Measurements from ENCODE around the gene MBP.

Gene MBP

DNA sequence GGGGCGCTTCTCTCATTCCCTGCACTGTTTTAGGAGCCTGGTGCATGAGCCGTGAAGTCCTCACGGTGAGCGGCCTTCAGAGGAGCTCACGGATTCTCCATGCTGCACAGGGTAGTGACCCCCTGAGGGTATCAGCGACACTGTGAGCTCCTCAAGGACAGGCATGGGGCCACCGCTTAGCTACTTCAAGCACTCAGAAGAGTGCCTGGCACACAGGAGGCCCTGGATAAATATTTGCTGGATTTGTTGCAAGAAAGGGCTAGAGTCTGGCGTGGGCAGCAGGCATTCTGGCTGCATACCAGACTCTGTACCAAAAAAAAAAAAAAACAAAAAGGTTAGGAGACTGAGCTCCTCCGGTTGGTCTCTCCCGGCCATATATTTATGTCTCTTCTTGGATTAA, 5.7 kb upstream of the MBP start:
- Histone ChIP-seq H3K9me2 (ENCODE audit: low read depth, low read length) (no peaks in the 10 kb centered on the region), H3K9me3 (ENCODE audit: low read length) (no peaks in the 10 kb centered on the region; the same call in 1 of the 2 replicates), H3K4me2 (ENCODE audit: low read length) (no peak overlapping the region), H3K4me1 (ENCODE audit: insufficient read depth, low read length, severe bottlenecking) (peaks cover 25% of the 10 kb centered on the region), H3K4me3 (ENCODE audit: low read depth, low read length, poor library complexity, severe bottlenecking) (no peak overlapping the region), H3K27ac (ENCODE audit: low read depth, low read length, poor library complexity, severe bottlenecking) (no peak overlapping the region), H3F3A (ENCODE audit: insufficient read depth, low read length) (no peaks in the 10 kb centered on the region), H4K20me1 (ENCODE audit: insufficient read depth, low read length) (no peaks in the 10 kb centered on the region), H3K27me3 (ENCODE audit: insufficient read depth, low read length) (no peaks in the 10 kb centered on the region), H3K36me3 (ENCODE audit: insufficient read depth, low read length) (no peaks in the 10 kb centered on the region; the same call in 1 of the 2 replicates), H2AFZ (ENCODE audit: low read length) (no peak overlapping the region), H3K79me2 (ENCODE audit: insufficient read depth, low read length) (no peaks in the 10 kb centered on the region), H3K9ac (ENCODE audit: low read length) (no peak overlapping the region)
- TF ChIP-seq, protein P1, sequence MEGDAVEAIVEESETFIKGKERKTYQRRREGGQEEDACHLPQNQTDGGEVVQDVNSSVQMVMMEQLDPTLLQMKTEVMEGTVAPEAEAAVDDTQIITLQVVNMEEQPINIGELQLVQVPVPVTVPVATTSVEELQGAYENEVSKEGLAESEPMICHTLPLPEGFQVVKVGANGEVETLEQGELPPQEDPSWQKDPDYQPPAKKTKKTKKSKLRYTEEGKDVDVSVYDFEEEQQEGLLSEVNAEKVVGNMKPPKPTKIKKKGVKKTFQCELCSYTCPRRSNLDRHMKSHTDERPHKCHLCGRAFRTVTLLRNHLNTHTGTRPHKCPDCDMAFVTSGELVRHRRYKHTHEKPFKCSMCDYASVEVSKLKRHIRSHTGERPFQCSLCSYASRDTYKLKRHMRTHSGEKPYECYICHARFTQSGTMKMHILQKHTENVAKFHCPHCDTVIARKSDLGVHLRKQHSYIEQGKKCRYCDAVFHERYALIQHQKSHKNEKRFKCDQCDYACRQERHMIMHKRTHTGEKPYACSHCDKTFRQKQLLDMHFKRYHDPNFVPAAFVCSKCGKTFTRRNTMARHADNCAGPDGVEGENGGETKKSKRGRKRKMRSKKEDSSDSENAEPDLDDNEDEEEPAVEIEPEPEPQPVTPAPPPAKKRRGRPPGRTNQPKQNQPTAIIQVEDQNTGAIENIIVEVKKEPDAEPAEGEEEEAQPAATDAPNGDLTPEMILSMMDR (IDR thresholded peaks at IDR 0.05; ENCODE audit: low read length): no peak
- no peak for TF ChIP-seq EZH2 (IDR thresholded peaks at IDR 0.05; ENCODE audit: borderline replicate concordance, low read length)

DNA sequence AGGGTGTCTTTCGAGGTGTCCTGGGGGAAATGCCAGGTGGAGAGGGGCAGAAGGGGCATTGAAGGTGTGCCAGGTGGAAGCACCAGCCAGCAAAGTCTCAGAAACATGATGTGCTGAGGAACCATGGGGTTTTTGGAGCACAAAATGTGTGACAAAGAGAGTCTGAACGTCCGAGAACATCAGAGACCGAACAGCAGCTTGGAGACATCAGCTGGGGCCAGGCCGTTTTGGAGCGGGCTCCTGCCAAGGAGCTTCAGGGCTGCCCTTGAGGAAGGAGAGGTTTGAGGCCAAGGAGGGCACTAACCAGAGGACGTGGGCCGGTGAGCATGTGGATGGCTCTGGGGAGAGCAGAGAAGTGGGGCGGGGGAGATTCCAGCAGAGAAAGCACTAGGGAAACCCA, 5.3 kb upstream of the MBP start:
- no peak overlapping the region for H3K4me2 ChIP-seq (ENCODE audit: low read length)
- TF ChIP-seq, protein P1 (IDR thresholded peaks at IDR 0.05; ENCODE audit: low read length): no peak
- no peak for TF ChIP-seq EZH2 (IDR thresholded peaks at IDR 0.05; ENCODE audit: borderline replicate concordance, low read length)
- H4K20me1 ChIP-seq (ENCODE audit: insufficient read depth, low read length): no peaks in the 10 kb centered on the region
- H3K27ac ChIP-seq (ENCODE audit: low read depth, low read length, poor library complexity, severe bottlenecking): no peak overlapping the region
- no peaks in the 10 kb centered on the region; the same call in 1 of the 2 replicates for H3K9me3 ChIP-seq (ENCODE audit: low read length)
- H3F3A ChIP-seq (ENCODE audit: insufficient read depth, low read length): no peaks in the 10 kb centered on the region
- no peaks in the 10 kb centered on the region for H3K9me2 ChIP-seq (ENCODE audit: low read depth, low read length)
- H3K4me1 ChIP-seq (ENCODE audit: insufficient read depth, low read length, severe bottlenecking): peaks cover 29% of the 10 kb centered on the region
- no peak overlapping the region for H2AFZ ChIP-seq (ENCODE audit: low read length)
- no peaks in the 10 kb centered on the region for H3K79me2 ChIP-seq (ENCODE audit: insufficient read depth, low read length)
- no peaks in the 10 kb centered on the region for H3K27me3 ChIP-seq (ENCODE audit: insufficient read depth, low read length)
- no peak overlapping the region for H3K9ac ChIP-seq (ENCODE audit: low read length)
- H3K36me3 ChIP-seq (ENCODE audit: insufficient read depth, low read length): no peaks in the 10 kb centered on the region; the same call in 1 of the 2 replicates
- no peak overlapping the region for H3K4me3 ChIP-seq (ENCODE audit: low read depth, low read length, poor library complexity, severe bottlenecking)

DNA sequence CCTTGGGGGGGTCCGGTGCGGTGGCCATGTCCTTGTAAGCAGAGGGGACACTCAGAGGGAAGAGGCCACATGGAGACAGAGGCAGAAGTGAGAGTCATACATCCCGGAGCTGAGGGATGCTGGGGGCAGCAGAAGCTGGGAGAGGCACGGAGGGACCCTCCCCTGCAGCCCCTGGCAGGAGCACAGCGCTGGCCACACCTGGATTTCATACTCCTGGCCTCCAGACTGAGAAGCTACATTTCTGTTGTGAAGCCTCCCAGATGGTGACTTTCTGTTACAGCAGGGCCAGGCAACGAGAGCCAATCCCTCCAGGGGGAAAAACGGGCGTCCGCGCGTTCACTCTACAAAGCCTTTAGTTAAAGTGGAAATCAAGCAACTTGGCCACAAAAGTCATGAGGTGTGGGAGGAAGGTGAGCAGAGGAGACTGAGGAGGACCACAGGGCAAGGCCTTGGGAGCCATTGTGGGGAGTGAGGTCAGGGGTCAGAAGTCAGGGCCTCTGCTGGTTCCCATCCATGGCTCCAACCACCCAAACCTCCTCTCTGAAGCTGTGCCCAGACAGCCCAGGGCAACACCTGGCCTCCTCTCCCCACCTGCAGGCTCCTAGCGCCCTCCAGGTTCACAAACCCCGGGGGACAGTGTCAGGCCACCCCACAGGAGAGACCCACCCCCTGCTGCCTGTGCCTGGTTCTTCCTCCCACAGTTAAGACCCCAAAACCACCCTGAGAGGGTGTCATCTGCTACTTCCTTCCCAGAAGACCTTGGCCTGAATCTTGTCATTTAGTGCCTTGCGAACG, 4.5 kb upstream of the MBP start:
- no peaks in the 10 kb centered on the region; the same call in 1 of the 2 replicates for H3K9me3 ChIP-seq (ENCODE audit: low read length)

More for the DNA sequence above, 4.5 kb upstream of the MBP start:
- H3K9me2 ChIP-seq (ENCODE audit: low read depth, low read length): no peaks in the 10 kb centered on the region
- H3K4me2 ChIP-seq (ENCODE audit: low read length): no peak overlapping the region
- no peaks in the 10 kb centered on the region for H4K20me1 ChIP-seq (ENCODE audit: insufficient read depth, low read length)
- H3K27me3 ChIP-seq (ENCODE audit: insufficient read depth, low read length): no peaks in the 10 kb centered on the region
- no peak overlapping the region for H3K4me3 ChIP-seq (ENCODE audit: low read depth, low read length, poor library complexity, severe bottlenecking)
- H2AFZ ChIP-seq (ENCODE audit: low read length): no peak overlapping the region
- no peak for TF ChIP-seq EZH2 (IDR thresholded peaks at IDR 0.05; ENCODE audit: borderline replicate concordance, low read length)
- TF ChIP-seq, protein P1 (IDR thresholded peaks at IDR 0.05; ENCODE audit: low read length): no peak
- peaks cover 31% of the 10 kb centered on the region for H3K4me1 ChIP-seq (ENCODE audit: insufficient read depth, low read length, severe bottlenecking)
- H3F3A ChIP-seq (ENCODE audit: insufficient read depth, low read length): no peaks in the 10 kb centered on the region
- no peaks in the 10 kb centered on the region for H3K79me2 ChIP-seq (ENCODE audit: insufficient read depth, low read length)
- no peaks in the 10 kb centered on the region; the same call in 1 of the 2 replicates for H3K36me3 ChIP-seq (ENCODE audit: insufficient read depth, low read length)
- no peak overlapping the region for H3K27ac ChIP-seq (ENCODE audit: low read depth, low read length, poor library complexity, severe bottlenecking)
- no peak overlapping the region for H3K9ac ChIP-seq (ENCODE audit: low read length)
